HCT116 (cell line): ENCODE results near the gene GRIP2. TPM values are rescaled to one million over a fixed set of nuclear protein-coding genes. Genes with fewer than 3 reads are reported as not detected.

Experiments
- ATAC-seq: fragments of 200-7000 bp; cut with Tn5 transposase; 2 replicates; pipeline ENCODE4 v1.9.1; 2020; ENCODE audit warnings: mild to moderate bottlenecking, moderate library complexity
- BruUV-seq: library from RNA; stranded (reverse); fragments of 400-500 nt; replicated peaks from 2 replicates; lab custom pipeline; 2021; lab: Mats Ljungman, UMichigan
- CTCF ChIA-PET: fragments of 300-600 bp; sonication (Branson Sonifier 250); formaldehyde crosslinking; loops from one replicate; lab custom pipeline; 2021; ENCODE audit warnings: antibody characterized with exemption; lab: Charles Lee
- POLR2A ChIA-PET: fragments of 300-600, 350-600 bp; sonication (Branson Sonifier 250); formaldehyde crosslinking; loops from one replicate; lab custom pipeline; 2021; ENCODE audit warnings: antibody characterized with exemption; lab: Charles Lee
- RAD21 ChIA-PET, 2 experiments: fragments of 300-600 bp; sonication (Branson Sonifier 250); formaldehyde crosslinking; loops; one replicate each; lab custom pipeline; 2023; ENCODE audit warnings: low total read pairs in 2 of 2; ENCODE audit not compliant: uncharacterized antibody in 2 of 2, unreplicated experiment in 2 of 2, low non-redundant PET in 1 of 2; lab: Charles Lee
- DNase-seq: peaks from one replicate; pipeline ENCODE4 v3.0.0-alpha.2; 2010; ENCODE audit warnings: low read depth, low spot score
- H2AFZ ChIP-seq: fragments of 200-600 bp; shearing (Covaris generic), sonication (generic); 2 replicates; pipeline ENCODE4 v1.6.1; 2017; ENCODE audit warnings: low read depth, mixed run types, mixed read lengths, antibody characterized with exemption, low read length; ENCODE audit not compliant: poor library complexity, severe bottlenecking
- H3K27ac ChIP-seq: 2 replicates; pipeline ENCODE4 v1.5.1; 2012; ENCODE audit warnings: low read depth, low read length
- H3K27me3 ChIP-seq: fragments of 200-600 bp; sonication (generic); 2 replicates; pipeline ENCODE4 v1.6.1; 2016; ENCODE audit warnings: mixed run types, low read length, mixed read lengths; ENCODE audit not compliant: insufficient read depth
- H3K36me3 ChIP-seq, 2 experiments: fragments of 200-500 bp in 1 of 2; fragments of 200-600 bp in 1 of 2; sonication (Bioruptor generic) in 1 of 2; sonication (generic) in 1 of 2; 2 replicates each; pipeline versions ENCODE4 v1.5.1 to v1.6.1; 2014 to 2016; ENCODE audit warnings: low read length in 2 of 2, inconsistent platforms in 1 of 2, mixed read lengths in 1 of 2, mixed run types in 1 of 2; ENCODE audit not compliant: insufficient read depth in 2 of 2, control insufficient read depth in 1 of 2
- H3K4me1 ChIP-seq, 2 experiments: fragments of 200-600 bp in 1 of 2; sonication (generic) in 1 of 2; 2 replicates each; pipeline versions ENCODE4 v1.5.1 to v1.6.1; 2012 to 2017; ENCODE audit warnings: low read length in 2 of 2, inconsistent platforms in 1 of 2, mild to moderate bottlenecking in 1 of 2, mixed read lengths in 1 of 2, mixed run types in 1 of 2, moderate library complexity in 1 of 2; ENCODE audit not compliant: insufficient read depth in 2 of 2, control insufficient read depth in 1 of 2
- H3K4me2 ChIP-seq: fragments of 200-600 bp; sonication (generic); 2 replicates; pipeline ENCODE4 v1.6.1; 2017; ENCODE audit warnings: mixed run types, low read length, mixed read lengths
- H3K4me3 ChIP-seq, 2 experiments: fragments of 200-600 bp in 1 of 2; sonication (generic) in 1 of 2; replicated peaks in 1 of 2; 2 replicates each; pipeline ENCODE4 v1.5.1; 2011 to 2016; ENCODE audit warnings: low read length in 2 of 2, control low read depth in 1 of 2, low read depth in 1 of 2, mild to moderate bottlenecking in 1 of 2, mixed read lengths in 1 of 2, mixed run types in 1 of 2
- H3K79me2 ChIP-seq: fragments of 200-600 bp; sonication (generic); 2 replicates; pipeline ENCODE4 v1.6.1; 2017; ENCODE audit warnings: mild to moderate bottlenecking, mixed run types, low read length, moderate library complexity, mixed read lengths; ENCODE audit not compliant: insufficient read depth
- H3K9ac ChIP-seq: fragments of 200-600 bp; sonication (generic); 2 replicates; pipeline ENCODE4 v1.6.1; 2016; ENCODE audit warnings: low read length, mixed read lengths
- H3K9me2 ChIP-seq: fragments of 200-600 bp; sonication (generic), shearing (Covaris generic); 2 replicates; pipeline ENCODE4 v1.6.1; 2017; ENCODE audit warnings: mixed run types, mild to moderate bottlenecking, moderate library complexity; ENCODE audit not compliant: insufficient read depth
- H3K9me3 ChIP-seq, 2 experiments: fragments of 200-500 bp in 1 of 2; fragments of 200-600 bp in 1 of 2; sonication (Bioruptor generic) in 1 of 2; sonication (generic) in 1 of 2; 2 replicates each; pipeline ENCODE4 v1.6.1; 2014 to 2017; ENCODE audit warnings: low read length in 2 of 2, mixed read lengths in 2 of 2, inconsistent platforms in 1 of 2, low read depth in 1 of 2, mild to moderate bottlenecking in 1 of 2, mixed run types in 1 of 2, moderate library complexity in 1 of 2; ENCODE audit not compliant: control insufficient read depth in 1 of 2, insufficient read depth in 1 of 2
- H4K20me1 ChIP-seq: fragments of 200-600 bp; sonication (generic), shearing (Covaris generic); 2 replicates; pipeline ENCODE4 v1.6.1; 2017; ENCODE audit warnings: mixed run types, mild to moderate bottlenecking, moderate library complexity; ENCODE audit not compliant: insufficient read depth
- CBX3 ChIP-seq: IDR thresholded peaks from 2 replicates; pipeline ENCODE4 v1.6.1; 2012; ENCODE audit warnings: low read depth
- CEBPB ChIP-seq: IDR thresholded peaks from 2 replicates; pipeline ENCODE4 v1.6.1; 2012; ENCODE audit warnings: low read depth
- ELF1 ChIP-seq: IDR thresholded peaks from 2 replicates; pipeline ENCODE4 v1.6.1; 2012; ENCODE audit warnings: low read depth, borderline replicate concordance
- EZH2phosphoT487 ChIP-seq: fragments of 200-600 bp; IDR thresholded peaks from 2 replicates; pipeline ENCODE4 v1.6.1; 2018; ENCODE audit warnings: antibody characterized with exemption, borderline replicate concordance
- FOSL1 ChIP-seq: IDR thresholded peaks from 2 replicates; pipeline ENCODE4 v1.6.1; 2012; ENCODE audit warnings: low read depth
- MAX ChIP-seq: IDR thresholded peaks from 2 replicates; pipeline ENCODE4 v1.6.1; 2012
- POLR2A ChIP-seq: IDR thresholded peaks from 2 replicates; pipeline ENCODE4 v1.7.0; 2011; ENCODE audit warnings: borderline replicate concordance; ENCODE audit not compliant: insufficient read depth, insufficient read length; ENCODE audit errors: extremely low read depth
- POLR2AphosphoS5 ChIP-seq: IDR thresholded peaks from 2 replicates; pipeline ENCODE4 v1.6.1; 2011; ENCODE audit warnings: mild to moderate bottlenecking, low read depth, low read length, moderate library complexity
- REST ChIP-seq: IDR thresholded peaks from 2 replicates; pipeline ENCODE4 v1.6.1; 2012; ENCODE audit warnings: low read depth
- SP1 ChIP-seq: IDR thresholded peaks from 2 replicates; pipeline ENCODE4 v1.6.1; 2012; ENCODE audit warnings: low read depth
- ZNF274 ChIP-seq: fragments of 200-500 bp; sonication (Bioruptor generic); IDR thresholded peaks from 2 replicates; pipeline ENCODE4 v1.6.1; 2014; ENCODE audit warnings: mild to moderate bottlenecking, low read depth, low read length, inconsistent platforms
- intact Hi-C: fragments of 100-400 bp; cut with micrococcal nuclease; formaldehyde crosslinking; loops from 2 replicates; pipeline ENCODE4 v1.10.0; 2022
- total RNA-seq: library from RNA; stranded (reverse); gene quantifications from one replicate; pipeline ENCODE4 v1.2.1, GENCODE V29; 2021; ENCODE audit not compliant: unreplicated experiment
- TF ChIP-seq, protein P1 (sequence below): IDR thresholded peaks from 2 replicates; pipeline ENCODE4 v1.6.1; 2011; ENCODE audit warnings: mild to moderate bottlenecking, low read length, moderate library complexity; ENCODE audit not compliant: insufficient replicate concordance; ENCODE audit errors: extremely low read depth

The GRIP2 gene
- total RNA-seq, 1 experiment from 2014 or later = 0.34 TPM

- intact Hi-C loops = no loop called here
- Histone ChIP-seq H3K27ac (no peak overlapping the region), H3K9ac (no peak overlapping the region), H4K20me1 (no peaks in the 10 kb centered on the region), H3K4me2 (no peak overlapping the region), H3K9me2 (no peaks in the 10 kb centered on the region), H3K4me3 (no peak overlapping the region), H3K79me2 (no peaks in the 10 kb centered on the region), H3K4me1 (no peaks in the 10 kb centered on the region), H3K27me3 (no peaks in the 10 kb centered on the region; the same call in 1 of the 2 replicates), H3K9me3 (no peaks in the 10 kb centered on the region), H2AFZ (no peak overlapping the region), H3K36me3 (no peaks in the 10 kb centered on the region)
- no TSS peak for BruUV-seq
- RAD21 ChIA-PET = no interaction called here
- TF ChIP-seq ELF1 (no peak), POLR2A (no peak), SP1 (no peak), MAX (no peak), POLR2AphosphoS5 (no peak), CEBPB (no peak), EZH2phosphoT487 (no peak), ZNF274 (no peak), CBX3 (no peak), REST (no peak), FOSL1 (no peak)
- TF ChIP-seq, protein P1, sequence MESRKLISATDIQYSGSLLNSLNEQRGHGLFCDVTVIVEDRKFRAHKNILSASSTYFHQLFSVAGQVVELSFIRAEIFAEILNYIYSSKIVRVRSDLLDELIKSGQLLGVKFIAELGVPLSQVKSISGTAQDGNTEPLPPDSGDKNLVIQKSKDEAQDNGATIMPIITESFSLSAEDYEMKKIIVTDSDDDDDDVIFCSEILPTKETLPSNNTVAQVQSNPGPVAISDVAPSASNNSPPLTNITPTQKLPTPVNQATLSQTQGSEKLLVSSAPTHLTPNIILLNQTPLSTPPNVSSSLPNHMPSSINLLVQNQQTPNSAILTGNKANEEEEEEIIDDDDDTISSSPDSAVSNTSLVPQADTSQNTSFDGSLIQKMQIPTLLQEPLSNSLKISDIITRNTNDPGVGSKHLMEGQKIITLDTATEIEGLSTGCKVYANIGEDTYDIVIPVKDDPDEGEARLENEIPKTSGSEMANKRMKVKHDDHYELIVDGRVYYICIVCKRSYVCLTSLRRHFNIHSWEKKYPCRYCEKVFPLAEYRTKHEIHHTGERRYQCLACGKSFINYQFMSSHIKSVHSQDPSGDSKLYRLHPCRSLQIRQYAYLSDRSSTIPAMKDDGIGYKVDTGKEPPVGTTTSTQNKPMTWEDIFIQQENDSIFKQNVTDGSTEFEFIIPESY = no peak
- no peak for ATAC-seq
- CTCF ChIA-PET = no interaction called here
- POLR2A ChIA-PET = no interaction called here
- DNase-seq = no peak
Measured at GRCh38 chr3:14564741-14565140, 24.6 kb upstream of the GRIP2 start.
